Mammary epithelial cell (primary cell): ENCODE measurements around the gene BBS9.

Experiments used
- CTCF ChIP-seq, 2 donors: IDR thresholded peaks in 1 of 2; conservative IDR thresholded peaks in 1 of 2; 2 replicates each; pipeline ENCODE4 v1.5.1; 2011 to 2012; ENCODE audit warnings: inconsistent platforms in 2 of 2, low read length in 2 of 2, mild to moderate bottlenecking in 2 of 2, control low read depth in 1 of 2, low read depth in 1 of 2; ENCODE audit not compliant: insufficient read depth in 1 of 2; ENCODE audit errors: extremely low read depth in 1 of 2
- EZH2 ChIP-seq: IDR thresholded peaks from 2 replicates; pipeline ENCODE4 v1.6.1; 2012; ENCODE audit warnings: low read length, inconsistent platforms, borderline replicate concordance

GRCh38 chr7:33634606-33635005, 505.2 kb downstream of the BBS9 start:
- no peak for TF ChIP-seq CTCF (conservative IDR thresholded peaks at IDR 0.05 in 1 of 2, IDR thresholded peaks at IDR 0.05 in 1 of 2; ENCODE audit: extremely low read depth in 1 of 2, insufficient read depth in 1 of 2, low read depth in 1 of 2, low read length in 2 of 2)
- TF ChIP-seq EZH2, result no peak
